LNCaP clone FGC (cell line): ENCODE results near the gene DGKE.

Source experiments
- DNase-seq: peaks from one replicate; pipeline ENCODE4 v3.0.0-alpha.2; 2011; ENCODE audit warnings: low read depth
- H3K4me3 ChIP-seq: 2 replicates; pipeline ENCODE4 v1.5.1; 2011; ENCODE audit warnings: mild to moderate bottlenecking, low read depth, low read length, control low read depth
- TF ChIP-seq, protein P1 (sequence below): IDR thresholded peaks from 2 replicates; pipeline ENCODE4 v1.5.1; 2012; ENCODE audit warnings: mild to moderate bottlenecking; ENCODE audit not compliant: control insufficient read depth, insufficient read depth; ENCODE audit errors: extremely low read depth

Gene DGKE

DNA sequence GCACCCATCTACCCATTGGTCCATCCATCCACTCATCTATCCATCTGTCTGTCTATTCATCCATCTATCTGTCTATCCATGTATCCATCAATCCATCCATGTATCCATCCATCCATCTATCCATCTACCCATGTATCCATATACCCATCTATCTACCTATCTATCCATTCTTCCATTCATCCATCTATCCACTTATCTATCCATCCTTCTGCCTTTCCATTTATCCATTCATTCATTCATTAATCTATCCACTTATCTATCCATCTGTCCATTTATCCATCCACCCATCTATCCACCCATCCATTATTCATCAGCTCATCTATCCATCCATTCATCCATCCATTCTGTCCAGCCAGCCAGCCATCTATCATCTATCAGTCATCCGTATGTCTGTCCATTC is 58.4 kb downstream of the DGKE start:
- no peak overlapping the region for H3K4me3 ChIP-seq
- DNase-seq: no peak
- TF ChIP-seq, protein P1, sequence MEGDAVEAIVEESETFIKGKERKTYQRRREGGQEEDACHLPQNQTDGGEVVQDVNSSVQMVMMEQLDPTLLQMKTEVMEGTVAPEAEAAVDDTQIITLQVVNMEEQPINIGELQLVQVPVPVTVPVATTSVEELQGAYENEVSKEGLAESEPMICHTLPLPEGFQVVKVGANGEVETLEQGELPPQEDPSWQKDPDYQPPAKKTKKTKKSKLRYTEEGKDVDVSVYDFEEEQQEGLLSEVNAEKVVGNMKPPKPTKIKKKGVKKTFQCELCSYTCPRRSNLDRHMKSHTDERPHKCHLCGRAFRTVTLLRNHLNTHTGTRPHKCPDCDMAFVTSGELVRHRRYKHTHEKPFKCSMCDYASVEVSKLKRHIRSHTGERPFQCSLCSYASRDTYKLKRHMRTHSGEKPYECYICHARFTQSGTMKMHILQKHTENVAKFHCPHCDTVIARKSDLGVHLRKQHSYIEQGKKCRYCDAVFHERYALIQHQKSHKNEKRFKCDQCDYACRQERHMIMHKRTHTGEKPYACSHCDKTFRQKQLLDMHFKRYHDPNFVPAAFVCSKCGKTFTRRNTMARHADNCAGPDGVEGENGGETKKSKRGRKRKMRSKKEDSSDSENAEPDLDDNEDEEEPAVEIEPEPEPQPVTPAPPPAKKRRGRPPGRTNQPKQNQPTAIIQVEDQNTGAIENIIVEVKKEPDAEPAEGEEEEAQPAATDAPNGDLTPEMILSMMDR: no peak

DNA sequence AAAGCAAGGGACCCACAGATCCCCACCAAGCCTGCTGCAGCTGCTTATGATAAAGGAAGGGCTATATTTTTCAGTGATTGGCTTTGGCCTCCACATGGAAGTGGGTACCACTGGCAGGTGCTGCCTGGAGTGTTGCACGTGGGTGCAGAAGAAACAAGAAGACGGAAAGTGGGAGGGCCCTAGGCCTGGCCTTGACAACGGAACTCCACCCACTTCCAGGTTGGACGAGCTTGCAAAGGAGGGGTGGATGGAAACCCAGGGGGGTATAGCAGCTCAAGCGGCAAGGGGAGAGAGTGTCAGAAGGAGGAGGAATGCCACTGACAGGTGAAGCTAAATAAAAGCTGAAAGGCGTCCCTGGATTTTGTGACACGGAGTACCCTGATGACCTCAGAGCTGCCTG is 59.6 kb downstream of the DGKE start:
- H3K4me3 ChIP-seq: no peak overlapping the region
- DNase-seq: no peak
- TF ChIP-seq, protein P1: no peak

DNA sequence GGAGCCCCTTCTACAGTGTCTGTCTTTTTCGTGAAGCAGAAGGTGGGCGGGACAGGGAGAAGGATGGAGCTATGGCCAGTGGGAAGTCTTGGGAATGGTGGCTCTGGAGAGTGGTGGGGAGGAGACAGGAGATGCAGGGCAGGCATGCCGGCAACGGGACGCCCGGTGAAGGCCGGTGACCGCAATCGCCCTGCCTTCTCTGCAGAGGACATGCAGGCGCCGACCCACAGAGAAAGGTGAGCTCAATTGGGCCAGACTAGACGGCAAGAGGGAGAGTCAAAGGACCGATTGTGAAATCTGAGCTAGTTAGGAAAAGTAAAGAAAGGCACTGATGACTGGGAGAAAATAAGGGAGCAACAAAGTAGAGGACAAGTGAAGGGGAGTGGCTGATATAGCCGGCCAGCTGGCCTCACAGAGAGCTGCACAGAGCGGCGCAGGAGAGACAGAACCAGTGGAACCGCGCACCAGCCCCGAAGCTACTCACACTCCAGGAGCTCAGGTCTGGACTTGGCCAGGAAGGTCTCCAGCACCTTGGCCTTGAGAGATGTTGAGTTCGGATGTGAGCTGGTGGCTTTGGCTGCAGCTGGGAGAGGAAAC is 61.0 kb downstream of the DGKE start:
- H3K4me3 ChIP-seq: no peak overlapping the region
- DNase-seq: no peak
- TF ChIP-seq, protein P1: no peak

DNA sequence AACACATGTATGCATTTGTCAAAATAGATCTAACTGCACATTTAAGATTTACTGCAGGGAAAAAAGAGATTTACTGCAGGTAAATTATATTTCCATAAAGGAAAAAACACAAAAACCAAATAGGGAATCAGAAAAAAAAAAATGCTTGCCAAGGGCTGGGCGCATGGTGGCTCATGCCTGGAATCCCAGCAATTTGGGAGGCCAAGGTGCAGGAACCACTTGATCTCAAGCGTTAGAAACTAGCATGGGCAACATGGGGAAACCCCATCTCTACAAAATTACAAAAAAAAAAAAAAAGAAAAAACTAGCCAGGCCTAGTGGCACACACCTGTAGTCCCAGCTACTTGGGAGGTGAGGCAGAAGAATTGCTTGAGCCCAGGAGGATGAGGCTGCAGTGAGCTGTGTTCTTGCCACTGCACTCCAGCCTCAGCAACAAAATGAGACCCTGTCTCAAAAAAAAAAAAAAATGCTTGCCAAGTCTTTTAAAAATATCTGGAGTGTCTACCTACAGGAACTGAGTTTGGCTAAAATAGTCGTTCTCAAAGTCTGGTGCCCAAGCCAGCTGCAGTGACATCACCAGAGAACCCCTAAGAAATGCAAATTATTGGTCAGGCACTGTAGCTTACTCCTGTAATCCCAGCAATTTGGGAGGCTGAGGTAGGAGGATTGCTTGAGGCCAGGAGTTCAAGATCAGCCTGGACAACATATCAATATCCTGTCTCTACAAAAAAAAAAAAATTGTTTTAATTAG is 62.4 kb downstream of the DGKE start:
- TF ChIP-seq, protein P1: no peak
- DNase-seq: no peak
- H3K4me3 ChIP-seq: no peak overlapping the region

DNA sequence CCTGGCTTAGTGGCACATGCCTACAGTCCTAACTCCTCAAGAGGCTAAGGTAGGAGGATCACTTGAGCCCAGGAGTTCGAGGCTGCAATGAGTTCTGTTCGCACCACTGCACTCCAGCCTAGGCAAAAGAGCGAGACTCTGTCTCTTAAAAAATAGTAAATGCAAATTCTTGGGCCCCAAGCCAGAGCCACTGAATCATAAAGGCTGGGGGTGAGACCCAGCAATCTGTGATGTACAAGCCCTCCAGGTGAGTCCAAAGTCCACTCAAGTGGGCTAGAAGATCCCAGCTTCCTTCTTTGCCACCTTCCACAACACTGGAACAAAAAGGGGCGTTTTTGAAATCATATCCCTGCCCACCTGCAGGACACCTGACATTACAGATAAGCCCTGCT is 63.0 kb downstream of the DGKE start:
- no peak overlapping the region for H3K4me3 ChIP-seq
- TF ChIP-seq, protein P1: no peak
- DNase-seq: no peak

DNA sequence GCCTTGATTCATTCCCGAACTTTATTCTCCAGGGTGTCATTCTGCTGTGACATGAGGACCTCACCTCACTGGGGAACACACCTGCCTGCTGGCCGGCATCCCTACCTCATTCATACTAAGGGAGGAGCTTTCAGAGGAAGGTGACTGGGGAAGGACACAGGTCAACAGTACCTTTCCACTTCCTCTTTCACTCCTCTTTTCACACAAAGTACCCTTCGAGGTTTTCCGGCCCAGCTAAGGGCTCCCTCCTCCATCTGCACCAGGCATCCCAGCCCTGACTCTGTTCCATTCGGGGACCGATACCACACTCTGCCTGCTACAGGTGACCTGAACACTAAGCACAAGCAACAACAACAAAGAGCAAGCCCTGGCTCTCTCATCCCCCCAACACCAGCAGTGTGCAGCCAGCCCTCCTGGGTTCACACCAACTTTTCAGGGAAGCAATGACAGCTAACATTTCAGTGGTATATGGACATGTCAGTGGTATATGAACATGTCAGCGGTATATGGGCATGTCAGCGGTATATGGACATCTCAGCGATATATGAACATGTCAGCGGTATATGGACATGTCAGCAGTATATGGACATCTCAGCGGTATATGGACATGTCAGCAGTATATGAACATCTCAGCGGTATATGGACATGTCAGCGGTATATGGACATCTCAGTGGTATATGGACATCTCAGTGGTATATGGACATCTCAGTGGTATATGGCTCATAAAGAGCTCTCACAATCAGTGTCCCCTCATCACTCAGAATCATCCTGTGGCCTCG is 63.9 kb downstream of the DGKE start:
- no peak for DNase-seq
- TF ChIP-seq, protein P1: no peak
- H3K4me3 ChIP-seq: no peak overlapping the region
